Measurements from ENCODE around the gene CORO2B.

CORO2B gene

DNA sequence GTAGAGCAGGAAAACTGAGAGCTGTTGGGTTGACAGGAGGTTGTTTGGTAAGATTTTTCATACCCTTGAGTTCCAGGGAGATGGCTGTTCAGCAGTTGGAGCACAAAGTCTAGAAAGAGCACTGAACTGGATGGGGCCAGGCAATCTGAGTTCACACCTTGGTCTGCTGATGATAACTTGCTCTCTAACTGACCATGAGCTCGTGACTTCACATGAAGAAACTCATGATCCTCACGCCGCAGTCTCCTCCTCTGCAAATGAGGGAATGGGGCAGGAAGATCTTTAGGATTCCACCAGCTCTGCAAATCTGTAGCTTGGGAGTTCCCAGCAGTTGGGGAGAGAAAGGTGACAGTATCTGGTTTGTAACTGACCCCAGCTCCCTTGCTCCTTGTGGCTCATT is 33.7 kb downstream of the CORO2B start:
- no peak for FAIRE-seq

DNA sequence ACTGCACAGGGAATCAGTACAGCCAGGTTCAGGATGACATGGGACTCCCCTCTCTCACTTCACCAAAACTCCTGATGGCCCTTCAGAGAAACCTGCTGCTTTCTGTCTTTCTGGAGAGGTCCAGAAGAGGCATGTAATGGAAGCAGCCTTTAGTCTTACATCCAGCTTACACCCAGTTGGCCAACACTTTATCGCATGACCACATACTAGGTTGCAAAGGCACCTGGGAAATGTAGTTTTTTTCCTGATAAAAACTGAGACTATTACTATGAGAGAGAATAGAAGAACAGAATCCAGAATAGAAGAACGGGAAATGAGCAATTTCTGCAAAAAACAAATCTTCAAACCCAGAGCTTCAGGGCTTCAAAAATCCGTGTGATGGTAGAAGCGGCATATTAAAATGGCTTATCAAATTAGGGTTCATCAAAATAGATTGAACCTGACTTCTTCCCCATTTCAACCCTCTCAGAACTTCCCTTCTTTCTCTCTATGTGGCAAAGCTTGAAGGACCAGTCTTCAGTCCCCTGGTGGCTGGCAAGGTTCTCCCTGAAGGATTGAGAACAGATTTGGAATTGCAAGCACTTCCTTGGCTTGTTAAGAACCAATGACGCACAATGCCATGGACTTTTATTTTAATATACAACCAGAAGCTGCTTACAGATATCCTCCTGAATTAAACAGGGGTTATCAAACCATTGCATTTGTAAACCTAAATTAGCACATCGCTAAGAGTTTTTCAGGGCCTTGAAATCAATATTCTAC is 34.4 kb downstream of the CORO2B start:
- FAIRE-seq: peak; percentile 33

- no peak for FAIRE-seq
Observed at GRCh38 chr15:68614286-68615035, 35.7 kb downstream of the CORO2B start.

- no peak for FAIRE-seq
Observed at GRCh38 chr15:68615301-68615700, 36.5 kb downstream of the CORO2B start.

- no peak for FAIRE-seq
Observed at GRCh38 chr15:68615811-68616210, 37.0 kb downstream of the CORO2B start.

- FAIRE-seq: no peak
Observed at GRCh38 chr15:68616397-68616796, 37.6 kb downstream of the CORO2B start.

- no peak for FAIRE-seq
Observed at GRCh38 chr15:68617001-68617400, 38.2 kb downstream of the CORO2B start.

- FAIRE-seq: no peak
Observed at GRCh38 chr15:68617777-68618176, 39.0 kb downstream of the CORO2B start.

DNA sequence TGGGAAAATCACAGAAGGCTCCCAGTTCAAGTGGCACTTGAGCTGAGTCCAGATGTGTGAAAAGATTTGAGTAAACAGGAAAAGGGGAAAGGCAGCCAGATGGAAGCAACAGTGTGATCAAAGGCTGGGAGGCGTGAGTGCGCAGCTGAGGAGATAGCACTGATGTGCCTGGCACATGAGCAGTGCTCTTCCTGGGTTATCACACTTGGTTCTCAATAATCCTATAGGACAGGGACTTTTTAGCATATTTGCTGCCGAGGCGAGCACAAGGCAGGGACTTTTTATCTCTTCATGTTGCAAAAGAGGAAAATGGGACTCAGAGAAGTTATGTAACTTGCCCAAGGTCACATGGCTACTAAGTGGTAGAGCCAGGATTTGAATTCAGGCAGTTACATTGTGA is 39.6 kb downstream of the CORO2B start:
- FAIRE-seq: no peak

DNA sequence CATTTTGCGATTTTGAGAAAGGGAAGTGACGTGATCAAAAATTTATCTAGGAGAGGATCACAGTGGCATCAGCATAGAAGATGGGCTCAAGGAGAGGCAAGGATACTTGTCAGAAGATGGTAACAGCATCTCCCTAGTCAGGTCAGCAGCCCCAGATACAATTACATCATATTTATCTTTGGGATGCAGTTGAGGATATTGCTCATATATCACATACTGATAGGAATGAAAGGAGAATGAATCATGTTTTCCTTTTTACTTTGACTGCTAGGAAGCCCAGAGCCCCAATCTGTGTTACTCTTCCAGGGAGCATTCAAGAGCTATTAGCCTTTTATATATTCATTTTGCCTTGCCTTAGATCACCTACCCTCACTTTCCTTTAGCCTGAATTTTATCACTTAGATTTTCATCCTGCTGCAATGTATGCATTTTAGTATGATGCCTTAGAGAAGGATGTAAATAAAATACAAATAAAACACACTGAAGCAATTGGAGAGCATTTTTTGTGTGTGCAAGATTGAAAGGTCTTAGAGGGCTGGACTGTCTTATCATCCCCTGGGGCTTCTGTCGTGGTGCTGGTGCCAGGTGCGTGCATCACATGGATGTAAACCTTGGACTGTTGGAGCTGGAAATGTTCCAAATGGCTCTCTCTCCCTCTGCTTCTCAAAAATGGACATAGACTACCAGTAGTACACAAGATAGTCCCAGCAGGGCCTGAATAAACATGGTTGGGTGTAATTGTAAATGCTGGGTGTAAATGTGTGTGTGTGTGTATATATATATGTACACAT is 40.3 kb downstream of the CORO2B start:
- no peak for FAIRE-seq

- no peak for FAIRE-seq
Observed at GRCh38 chr15:68620721-68621527, 42.1 kb downstream of the CORO2B start.

GRCh38 chr15:68621535-68621934 is 42.7 kb downstream of the CORO2B start:
- no peak for FAIRE-seq

DNA sequence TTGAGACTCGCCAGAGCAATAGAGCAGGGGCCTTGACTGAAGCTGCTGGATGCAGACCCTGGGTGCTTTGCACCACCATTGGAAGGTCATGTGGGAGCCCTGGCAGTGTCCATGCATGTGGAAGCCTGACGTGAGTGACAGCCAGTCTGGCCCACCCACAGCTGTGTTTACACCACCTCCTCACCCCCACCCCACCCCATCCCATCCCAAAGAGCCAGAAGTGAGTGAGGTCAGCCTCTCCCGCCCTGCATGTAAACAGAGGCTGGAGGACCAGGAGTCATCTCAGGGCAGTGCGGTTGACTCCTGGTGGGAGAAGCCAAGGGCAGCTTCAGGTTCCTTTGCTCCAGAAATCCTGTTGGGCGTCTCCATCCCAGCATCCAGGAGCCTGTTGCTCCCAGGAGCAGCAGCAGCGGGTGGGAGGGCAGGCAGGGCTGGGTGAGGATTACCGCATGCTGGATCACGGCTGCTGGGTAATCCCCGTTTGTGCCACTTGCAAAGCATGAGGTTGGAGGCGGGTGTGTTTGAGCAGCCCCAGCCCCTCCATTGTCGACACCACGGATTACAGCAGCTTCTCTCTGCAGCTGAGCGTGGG is 44.6 kb downstream of the CORO2B start:
- FAIRE-seq: no peak

DNA sequence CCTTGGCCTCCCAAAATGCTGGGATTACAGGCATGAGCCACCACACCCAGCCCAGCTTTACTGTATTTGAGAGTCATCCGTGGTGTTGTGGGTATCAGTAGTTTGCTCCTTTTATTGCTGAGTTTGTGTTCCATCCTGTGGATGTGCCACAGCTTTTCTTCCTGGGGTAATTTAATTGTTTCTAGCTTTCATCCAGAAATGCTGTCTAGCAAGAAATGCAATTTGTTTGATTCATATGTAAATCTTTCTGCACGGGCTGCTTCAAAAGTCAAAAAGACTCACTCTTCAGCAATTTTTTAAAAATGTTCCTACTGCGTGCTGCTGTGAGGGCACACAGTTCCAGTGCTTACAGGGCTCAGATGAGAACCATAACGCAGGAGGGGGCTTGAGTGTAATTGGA is 47.1 kb downstream of the CORO2B start:
- no peak for FAIRE-seq

DNA sequence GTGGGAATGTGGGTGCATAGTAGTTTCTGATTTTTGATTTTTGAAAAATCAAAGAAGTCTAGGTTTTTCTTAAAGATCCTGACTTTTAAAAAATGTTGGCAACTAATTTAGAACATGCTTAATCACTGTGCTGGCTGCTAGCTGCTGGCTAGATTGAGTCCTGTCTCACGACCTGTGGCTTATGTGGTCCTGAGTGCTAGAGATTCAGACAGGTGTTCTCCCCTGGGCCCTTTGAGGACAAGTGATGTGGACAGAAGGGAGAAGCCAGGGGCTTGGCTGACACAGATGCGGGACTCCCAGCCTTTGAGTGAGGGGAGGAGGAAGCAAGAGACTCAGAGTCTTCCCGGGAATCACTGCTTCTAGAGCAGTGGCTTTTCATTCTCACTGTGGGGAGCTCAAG is 47.5 kb downstream of the CORO2B start:
- FAIRE-seq: no peak

DNA sequence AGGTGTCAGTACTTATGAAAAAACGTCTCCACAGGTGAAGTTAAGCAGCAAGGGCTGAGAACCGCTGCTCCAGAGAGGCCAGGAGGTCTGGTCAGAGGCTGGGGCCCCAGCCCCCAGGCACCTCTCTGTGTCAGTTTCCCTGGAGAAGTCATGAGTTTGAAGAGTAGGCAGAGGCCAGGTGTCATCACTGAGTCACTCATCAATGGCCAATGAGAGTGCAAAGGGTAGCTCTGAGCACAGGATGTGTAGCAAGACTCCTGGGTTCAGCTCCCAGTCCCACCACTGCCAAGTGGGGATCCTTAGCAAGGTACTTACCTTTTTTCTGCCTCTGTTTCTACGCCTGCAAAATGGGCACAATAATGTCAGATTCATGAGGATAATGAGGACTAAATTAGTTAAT is 47.9 kb downstream of the CORO2B start:
- no peak for FAIRE-seq

- no peak for FAIRE-seq
Observed at GRCh38 chr15:68627476-68627875, 48.7 kb downstream of the CORO2B start.

GRCh38 chr15:68627995-68628394 is 49.2 kb downstream of the CORO2B start:
- FAIRE-seq: no peak

- FAIRE-seq: no peak
Observed at GRCh38 chr15:68629519-68630210, 50.9 kb downstream of the CORO2B start.

GRCh38 chr15:68630211-68630555 is 51.4 kb downstream of the CORO2B start:
- no peak for FAIRE-seq

DNA sequence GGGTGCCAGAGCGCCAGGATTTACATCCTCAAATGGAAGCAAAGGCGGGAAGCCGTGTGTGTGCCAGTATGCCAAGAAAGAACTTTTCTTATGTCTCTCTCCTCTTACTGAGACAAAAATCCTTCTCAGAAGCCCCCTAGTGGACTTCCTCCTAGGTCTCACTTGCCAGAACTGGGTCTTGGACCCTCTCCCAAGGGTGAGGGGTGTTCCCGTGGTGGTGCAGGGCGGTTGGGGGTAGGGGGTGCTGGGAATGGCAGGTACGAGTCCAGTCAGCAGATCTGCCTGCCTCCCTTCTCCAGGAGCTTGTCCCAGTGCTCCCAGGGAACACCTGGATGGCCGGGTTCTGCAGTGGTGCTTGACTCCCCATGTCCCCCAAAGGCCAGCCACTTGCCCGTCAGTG is 52.0 kb downstream of the CORO2B start:
- FAIRE-seq: no peak

DNA sequence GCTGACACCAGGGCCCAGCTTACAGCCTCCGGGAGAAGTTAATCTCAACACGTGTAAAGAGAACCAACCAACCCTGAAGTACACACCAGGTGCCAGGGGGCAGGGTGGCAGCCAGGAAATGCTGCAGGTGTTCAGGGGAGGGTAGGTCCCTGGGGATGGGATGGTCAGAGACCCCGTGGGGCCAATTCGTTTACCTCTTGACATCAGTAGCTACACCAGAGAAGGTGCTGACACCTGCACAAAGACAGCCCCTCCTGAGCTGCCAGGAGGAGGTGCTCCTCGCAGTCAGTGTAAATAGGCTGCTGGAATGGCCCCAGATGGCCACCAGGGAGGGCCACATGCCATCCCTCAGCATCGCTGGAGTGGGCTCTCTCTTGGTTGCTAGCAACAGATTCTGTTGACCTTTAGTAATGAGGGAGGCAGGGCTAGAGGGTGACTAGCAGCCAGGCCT is 52.8 kb downstream of the CORO2B start:
- no peak for FAIRE-seq

All from TTC549 (cell line).